Measurements from ENCODE around the gene LSG1.

DNA sequence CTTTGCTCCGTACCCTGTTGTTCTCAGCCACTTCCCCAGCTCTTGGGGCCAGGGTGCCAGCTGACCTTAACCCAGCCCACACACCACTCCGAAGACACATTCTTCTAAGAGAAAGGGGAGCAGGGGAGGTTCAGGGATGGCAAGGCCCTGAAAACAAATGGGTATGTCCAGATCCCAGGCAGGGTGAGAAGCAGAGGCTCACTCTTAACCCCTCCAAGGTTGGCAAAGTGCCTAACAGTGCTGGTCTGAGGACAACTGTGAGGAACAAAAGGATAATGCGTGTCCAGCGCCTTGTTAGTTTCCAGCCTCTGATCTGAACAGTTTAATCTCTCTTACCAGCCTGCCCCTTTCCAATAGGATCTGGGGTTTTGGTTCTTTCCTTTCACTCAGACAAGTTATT, 40.3 kb downstream of the LSG1 start:
- TF ChIP-seq CTCF (IDR thresholded peaks at IDR 0.05 in 2 of 3, conservative IDR thresholded peaks at IDR 0.05 in 1 of 3; ENCODE audit: control insufficient read depth in 2 of 3, extremely low read depth in 1 of 3, insufficient read depth in 1 of 3, low read depth in 3 of 3, low read length in 3 of 3) (no peak), NFYB (IDR thresholded peaks at IDR 0.05; ENCODE audit: insufficient read depth, low read depth, low read length) (no peak), YY1 (IDR thresholded peaks at IDR 0.05; ENCODE audit: low read depth, low read length) (no peak), ZSCAN29 (IDR thresholded peaks at IDR 0.05) (no peak), POLR2A (IDR thresholded peaks at IDR 0.05; ENCODE audit: low read depth, low read length) (no peak)
- TF ChIP-seq, protein P1, sequence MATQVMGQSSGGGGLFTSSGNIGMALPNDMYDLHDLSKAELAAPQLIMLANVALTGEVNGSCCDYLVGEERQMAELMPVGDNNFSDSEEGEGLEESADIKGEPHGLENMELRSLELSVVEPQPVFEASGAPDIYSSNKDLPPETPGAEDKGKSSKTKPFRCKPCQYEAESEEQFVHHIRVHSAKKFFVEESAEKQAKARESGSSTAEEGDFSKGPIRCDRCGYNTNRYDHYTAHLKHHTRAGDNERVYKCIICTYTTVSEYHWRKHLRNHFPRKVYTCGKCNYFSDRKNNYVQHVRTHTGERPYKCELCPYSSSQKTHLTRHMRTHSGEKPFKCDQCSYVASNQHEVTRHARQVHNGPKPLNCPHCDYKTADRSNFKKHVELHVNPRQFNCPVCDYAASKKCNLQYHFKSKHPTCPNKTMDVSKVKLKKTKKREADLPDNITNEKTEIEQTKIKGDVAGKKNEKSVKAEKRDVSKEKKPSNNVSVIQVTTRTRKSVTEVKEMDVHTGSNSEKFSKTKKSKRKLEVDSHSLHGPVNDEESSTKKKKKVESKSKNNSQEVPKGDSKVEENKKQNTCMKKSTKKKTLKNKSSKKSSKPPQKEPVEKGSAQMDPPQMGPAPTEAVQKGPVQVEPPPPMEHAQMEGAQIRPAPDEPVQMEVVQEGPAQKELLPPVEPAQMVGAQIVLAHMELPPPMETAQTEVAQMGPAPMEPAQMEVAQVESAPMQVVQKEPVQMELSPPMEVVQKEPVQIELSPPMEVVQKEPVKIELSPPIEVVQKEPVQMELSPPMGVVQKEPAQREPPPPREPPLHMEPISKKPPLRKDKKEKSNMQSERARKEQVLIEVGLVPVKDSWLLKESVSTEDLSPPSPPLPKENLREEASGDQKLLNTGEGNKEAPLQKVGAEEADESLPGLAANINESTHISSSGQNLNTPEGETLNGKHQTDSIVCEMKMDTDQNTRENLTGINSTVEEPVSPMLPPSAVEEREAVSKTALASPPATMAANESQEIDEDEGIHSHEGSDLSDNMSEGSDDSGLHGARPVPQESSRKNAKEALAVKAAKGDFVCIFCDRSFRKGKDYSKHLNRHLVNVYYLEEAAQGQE (IDR thresholded peaks at IDR 0.05; ENCODE audit: low read depth, low read length): no peak
